Activated naive CD4-positive, alpha-beta T cell treated with anti-CD3 and anti-CD28 coated beads, Interleukin-2, amount 10 ng/mL, durations not matched to agents 7 days and 5 days (primary cell): ENCODE data around the gene NR0B1.

Source experiments
- CTCF ChIA-PET: fragments of 350-600 bp; sonication (Branson Sonifier 250); formaldehyde crosslinking; loops from one replicate; lab custom pipeline; 2021; ENCODE audit warnings: antibody characterized with exemption; lab: Charles Lee
- DNase-seq: peaks from one replicate; pipeline ENCODE4 v3.0.0-alpha.2; 2020
- H3K27ac Mint-ChIP-seq: one replicate; pipeline ENCODE4 v1.8.0; 2021; ENCODE audit warnings: mild to moderate bottlenecking, moderate library complexity, mixed read lengths
- H3K27me3 Mint-ChIP-seq: one replicate; pipeline ENCODE4 v1.8.0; 2021; ENCODE audit warnings: mild to moderate bottlenecking, mixed read lengths
- H3K36me3 Mint-ChIP-seq: one replicate; pipeline ENCODE4 v1.8.0; 2021; ENCODE audit warnings: mixed read lengths
- H3K4me1 Mint-ChIP-seq: one replicate; pipeline ENCODE4 v1.8.0; 2021; ENCODE audit warnings: mixed read lengths
- H3K4me3 Mint-ChIP-seq: one replicate; pipeline ENCODE4 v1.8.0; 2021; ENCODE audit warnings: mild to moderate bottlenecking, moderate library complexity, mixed read lengths
- H3K9me3 Mint-ChIP-seq: one replicate; pipeline ENCODE4 v1.8.0; 2021; ENCODE audit warnings: mixed read lengths

The NR0B1 gene

GRCh38 chrX:30309139-30309571 lies at the start of gene NR0B1:
Gene NR0B1 (minus strand): TSS chrX:30309390. CDS start chrX:30309363, 27 bp downstream.
- H3K4me1 Mint-ChIP-seq = no peaks in the 10 kb centered on the region
- peaks cover 1% of the 10 kb centered on the region for H3K9me3 Mint-ChIP-seq
- no peak within 1 kb of the TSS for H3K27ac Mint-ChIP-seq
- CTCF ChIA-PET = no interaction called here
- no peak for DNase-seq
- peaks cover 22% of the 10 kb centered on the region for H3K27me3 Mint-ChIP-seq
- no peaks in the 10 kb centered on the region for H3K36me3 Mint-ChIP-seq
- no peak within 1 kb of the TSS for H3K4me3 Mint-ChIP-seq

GRCh38 chrX:30349946-30350345 lies 40.8 kb upstream of the NR0B1 start:
- CTCF ChIA-PET = no interaction called here
- H3K4me3 Mint-ChIP-seq = no peak overlapping the region
- no peaks in the 10 kb centered on the region for H3K36me3 Mint-ChIP-seq
- DNase-seq = no peak
- H3K27ac Mint-ChIP-seq = no peak overlapping the region
- no peaks in the 10 kb centered on the region for H3K9me3 Mint-ChIP-seq
- H3K4me1 Mint-ChIP-seq = no peaks in the 10 kb centered on the region
- no peaks in the 10 kb centered on the region for H3K27me3 Mint-ChIP-seq

GRCh38 chrX:30343206-30343605 lies 34.0 kb upstream of the NR0B1 start:
- CTCF ChIA-PET = no interaction called here
- Mint-ChIP-seq H3K4me1 (no peaks in the 10 kb centered on the region), H3K36me3 (no peaks in the 10 kb centered on the region), H3K27me3 (no peaks in the 10 kb centered on the region), H3K9me3 (no peaks in the 10 kb centered on the region), H3K27ac (no peak overlapping the region), H3K4me3 (no peak overlapping the region)
- no peak for DNase-seq

GRCh38 chrX:30340753-30341152 lies 31.6 kb upstream of the NR0B1 start:
- H3K4me3 Mint-ChIP-seq = no peak overlapping the region
- no peak for DNase-seq
- no peaks in the 10 kb centered on the region for H3K4me1 Mint-ChIP-seq
- no peaks in the 10 kb centered on the region for H3K36me3 Mint-ChIP-seq
- no peak overlapping the region for H3K27ac Mint-ChIP-seq
- no peaks in the 10 kb centered on the region for H3K9me3 Mint-ChIP-seq
- no peaks in the 10 kb centered on the region for H3K27me3 Mint-ChIP-seq
- CTCF ChIA-PET = no interaction called here

- CTCF ChIA-PET = no interaction called here
- no peaks in the 10 kb centered on the region for H3K27me3 Mint-ChIP-seq
- H3K4me3 Mint-ChIP-seq = no peak overlapping the region
- no peaks in the 10 kb centered on the region for H3K4me1 Mint-ChIP-seq
- no peaks in the 10 kb centered on the region for H3K9me3 Mint-ChIP-seq
- no peaks in the 10 kb centered on the region for H3K36me3 Mint-ChIP-seq
- no peak overlapping the region for H3K27ac Mint-ChIP-seq
- DNase-seq = no peak
Observed at GRCh38 chrX:30327762-30328161, 18.6 kb upstream of the NR0B1 start.

GRCh38 chrX:30317308-30317707 lies 8.1 kb upstream of the NR0B1 start:
- CTCF ChIA-PET = no interaction called here
- Mint-ChIP-seq H3K4me3 (no peak overlapping the region), H3K27me3 (no peaks in the 10 kb centered on the region), H3K4me1 (no peaks in the 10 kb centered on the region), H3K36me3 (no peaks in the 10 kb centered on the region), H3K9me3 (no peaks in the 10 kb centered on the region), H3K27ac (no peak overlapping the region)
- DNase-seq = no peak

- no peak for DNase-seq
- Mint-ChIP-seq H3K4me3 (no peak overlapping the region), H3K9me3 (peaks cover 1% of the 10 kb centered on the region), H3K36me3 (no peaks in the 10 kb centered on the region), H3K27ac (no peak overlapping the region), H3K4me1 (no peaks in the 10 kb centered on the region), H3K27me3 (peaks cover 13% of the 10 kb centered on the region)
- CTCF ChIA-PET = no interaction called here
Observed at GRCh38 chrX:30313322-30313721, 4.1 kb upstream of the NR0B1 start.

GRCh38 chrX:30312858-30313257 lies 3.7 kb upstream of the NR0B1 start:
- H3K9me3 Mint-ChIP-seq = peaks cover 1% of the 10 kb centered on the region
- H3K4me3 Mint-ChIP-seq = no peak overlapping the region
- peaks cover 17% of the 10 kb centered on the region for H3K27me3 Mint-ChIP-seq
- DNase-seq = no peak
- CTCF ChIA-PET = no interaction called here
- no peak overlapping the region for H3K27ac Mint-ChIP-seq
- H3K4me1 Mint-ChIP-seq = no peaks in the 10 kb centered on the region
- no peaks in the 10 kb centered on the region for H3K36me3 Mint-ChIP-seq

- no peak for DNase-seq
- no peaks in the 10 kb centered on the region for H3K4me1 Mint-ChIP-seq
- CTCF ChIA-PET = no interaction called here
- peaks cover 1% of the 10 kb centered on the region for H3K9me3 Mint-ChIP-seq
- no peak overlapping the region for H3K27ac Mint-ChIP-seq
- H3K4me3 Mint-ChIP-seq = no peak overlapping the region
- H3K36me3 Mint-ChIP-seq = no peaks in the 10 kb centered on the region
- peaks cover 22% of the 10 kb centered on the region for H3K27me3 Mint-ChIP-seq
Observed at GRCh38 chrX:30310429-30311206, 1.4 kb upstream of the NR0B1 start.

GRCh38 chrX:30308263-30309138 lies 689 bp downstream of the NR0B1 start:
- DNase-seq = no peak
- CTCF ChIA-PET = no interaction called here
- no peaks in the 10 kb centered on the region for H3K4me1 Mint-ChIP-seq
- peaks cover 1% of the 10 kb centered on the region for H3K9me3 Mint-ChIP-seq
- no peak overlapping the region for H3K4me3 Mint-ChIP-seq
- peaks cover 22% of the 10 kb centered on the region for H3K27me3 Mint-ChIP-seq
- no peak overlapping the region for H3K27ac Mint-ChIP-seq
- no peaks in the 10 kb centered on the region for H3K36me3 Mint-ChIP-seq

GRCh38 chrX:30307466-30307865 lies 1.7 kb downstream of the NR0B1 start:
- peaks cover 1% of the 10 kb centered on the region for H3K9me3 Mint-ChIP-seq
- no peaks in the 10 kb centered on the region for H3K36me3 Mint-ChIP-seq
- no peaks in the 10 kb centered on the region for H3K4me1 Mint-ChIP-seq
- H3K27me3 Mint-ChIP-seq = peaks cover 22% of the 10 kb centered on the region
- CTCF ChIA-PET = no interaction called here
- DNase-seq = no peak
- H3K4me3 Mint-ChIP-seq = no peak overlapping the region
- H3K27ac Mint-ChIP-seq = no peak overlapping the region

- Mint-ChIP-seq H3K27ac (no peak overlapping the region), H3K36me3 (no peaks in the 10 kb centered on the region), H3K4me1 (no peaks in the 10 kb centered on the region), H3K9me3 (no peaks in the 10 kb centered on the region), H3K27me3 (peaks cover 22% of the 10 kb centered on the region), H3K4me3 (no peak overlapping the region)
- no peak for DNase-seq
- CTCF ChIA-PET = no interaction called here
Observed at GRCh38 chrX:30304866-30305265, 4.3 kb downstream of the NR0B1 start.

GRCh38 chrX:30302956-30303355 lies 6.2 kb downstream of the NR0B1 start:
- H3K4me1 Mint-ChIP-seq = no peaks in the 10 kb centered on the region
- no peak overlapping the region for H3K4me3 Mint-ChIP-seq
- H3K27ac Mint-ChIP-seq = no peak overlapping the region
- no peak for DNase-seq
- CTCF ChIA-PET = no interaction called here
- peaks cover 6% of the 10 kb centered on the region for H3K27me3 Mint-ChIP-seq
- H3K36me3 Mint-ChIP-seq = no peaks in the 10 kb centered on the region
- H3K9me3 Mint-ChIP-seq = no peaks in the 10 kb centered on the region

GRCh38 chrX:30301963-30302362 lies 7.2 kb downstream of the NR0B1 start:
- H3K9me3 Mint-ChIP-seq = no peaks in the 10 kb centered on the region
- H3K36me3 Mint-ChIP-seq = no peaks in the 10 kb centered on the region
- H3K4me3 Mint-ChIP-seq = no peak overlapping the region
- H3K4me1 Mint-ChIP-seq = no peaks in the 10 kb centered on the region
- no peak for DNase-seq
- CTCF ChIA-PET = no interaction called here
- no peaks in the 10 kb centered on the region for H3K27me3 Mint-ChIP-seq
- H3K27ac Mint-ChIP-seq = no peak overlapping the region

- CTCF ChIA-PET = no interaction called here
- H3K4me3 Mint-ChIP-seq = no peak overlapping the region
- no peaks in the 10 kb centered on the region for H3K9me3 Mint-ChIP-seq
- H3K27me3 Mint-ChIP-seq = no peaks in the 10 kb centered on the region
- no peaks in the 10 kb centered on the region for H3K36me3 Mint-ChIP-seq
- H3K4me1 Mint-ChIP-seq = no peaks in the 10 kb centered on the region
- H3K27ac Mint-ChIP-seq = no peak overlapping the region
- no peak for DNase-seq
Observed at GRCh38 chrX:30301208-30301607, 8.0 kb downstream of the NR0B1 start.
